HG02623 (cell line): ENCODE measurements around the gene PCDHGA7.
"Not testable (repeated sequence)": the region's sequence is repeated elsewhere in the genome, so short reads cannot be mapped to it uniquely, and the experiment has no call there.

ENCODE experiments used
- ATAC-seq: cut with Tn5 transposase; IDR thresholded peaks from one replicate; pipeline ENCODE4 v1.9.1; 2021; ENCODE audit warnings: moderate library complexity; ENCODE audit not compliant: unreplicated experiment

The PCDHGA7 gene

DNA sequence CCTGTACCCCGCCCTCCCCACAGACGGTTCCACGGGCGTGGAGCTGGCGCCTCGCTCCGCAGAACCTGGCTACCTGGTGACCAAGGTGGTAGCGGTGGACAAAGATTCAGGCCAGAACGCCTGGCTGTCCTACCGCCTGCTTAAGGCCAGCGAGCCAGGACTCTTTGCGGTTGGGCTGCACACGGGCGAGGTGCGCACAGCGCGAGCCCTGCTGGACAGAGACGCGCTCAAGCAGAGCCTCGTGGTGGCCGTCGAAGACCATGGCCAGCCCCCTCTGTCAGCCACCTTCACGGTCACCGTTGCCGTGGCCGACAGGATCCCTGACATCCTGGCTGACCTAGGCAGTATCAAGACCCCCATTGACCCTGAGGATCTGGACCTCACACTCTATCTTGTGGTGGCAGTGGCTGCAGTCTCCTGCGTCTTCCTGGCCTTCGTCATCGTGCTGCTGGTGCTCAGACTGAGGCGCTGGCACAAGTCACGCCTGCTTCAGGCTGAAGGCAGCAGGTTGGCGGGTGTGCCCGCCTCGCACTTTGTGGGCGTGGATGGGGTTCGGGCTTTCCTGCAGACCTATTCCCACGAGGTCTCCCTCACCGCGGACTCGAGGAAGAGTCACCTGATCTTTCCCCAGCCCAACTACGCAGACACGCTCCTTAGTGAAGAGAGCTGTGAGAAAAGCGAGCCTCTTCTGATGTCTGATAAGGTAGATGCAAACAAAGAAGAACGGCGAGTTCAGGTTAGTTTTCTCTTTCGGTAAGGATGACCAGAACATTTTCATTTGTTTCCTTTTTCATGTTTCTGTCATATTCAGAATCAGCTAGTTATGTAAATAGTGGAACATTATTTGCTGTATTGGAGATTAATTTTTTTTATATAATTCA is 16.3 kb upstream of the PCDHGA7 start:
- ATAC-seq: no peak

DNA sequence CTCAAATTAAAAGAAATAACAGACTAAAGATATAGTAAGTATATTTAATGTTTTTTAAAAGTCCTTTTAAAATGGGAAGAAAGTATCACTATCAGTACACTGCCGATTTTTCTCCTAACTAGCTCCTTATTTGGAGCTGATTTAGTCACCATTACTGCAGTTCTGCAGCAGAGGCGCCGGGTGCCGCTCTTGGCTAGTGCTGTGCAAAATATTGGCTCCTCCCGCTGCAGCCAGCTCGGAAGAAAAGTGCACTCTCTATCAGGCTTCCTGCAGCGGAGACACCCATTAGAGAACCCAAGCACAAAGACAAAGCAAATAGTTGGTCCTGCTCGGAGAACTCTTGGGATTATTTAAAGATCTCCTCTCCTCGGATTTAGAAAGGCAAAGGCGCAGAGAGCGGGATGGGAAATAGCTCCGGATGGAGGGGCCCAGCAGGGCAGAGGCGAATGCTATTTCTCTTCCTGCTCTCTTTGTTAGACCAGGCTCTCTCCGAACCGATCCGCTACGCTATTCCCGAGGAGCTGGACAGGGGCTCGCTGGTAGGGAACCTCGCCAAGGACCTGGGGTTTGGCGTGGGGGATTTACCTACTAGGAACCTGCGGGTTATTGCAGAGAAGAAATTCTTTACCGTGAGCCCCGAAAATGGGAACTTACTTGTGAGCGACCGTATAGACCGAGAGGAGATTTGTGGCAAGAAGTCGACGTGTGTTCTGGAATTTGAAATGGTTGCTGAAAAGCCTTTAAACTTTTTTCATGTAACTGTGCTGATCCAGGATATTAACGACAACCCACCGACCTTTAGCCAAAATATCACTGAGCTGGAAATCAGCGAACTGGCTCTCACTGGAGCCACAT is 12.3 kb upstream of the PCDHGA7 start, which contains the start of gene PCDHGB3:
PCDHGB3 (plus strand) TSS at position 249 of the 855 bp plus-strand sequence; CDS start at position 402, 153 bp downstream.
- ATAC-seq: peak; percentile 89

DNA sequence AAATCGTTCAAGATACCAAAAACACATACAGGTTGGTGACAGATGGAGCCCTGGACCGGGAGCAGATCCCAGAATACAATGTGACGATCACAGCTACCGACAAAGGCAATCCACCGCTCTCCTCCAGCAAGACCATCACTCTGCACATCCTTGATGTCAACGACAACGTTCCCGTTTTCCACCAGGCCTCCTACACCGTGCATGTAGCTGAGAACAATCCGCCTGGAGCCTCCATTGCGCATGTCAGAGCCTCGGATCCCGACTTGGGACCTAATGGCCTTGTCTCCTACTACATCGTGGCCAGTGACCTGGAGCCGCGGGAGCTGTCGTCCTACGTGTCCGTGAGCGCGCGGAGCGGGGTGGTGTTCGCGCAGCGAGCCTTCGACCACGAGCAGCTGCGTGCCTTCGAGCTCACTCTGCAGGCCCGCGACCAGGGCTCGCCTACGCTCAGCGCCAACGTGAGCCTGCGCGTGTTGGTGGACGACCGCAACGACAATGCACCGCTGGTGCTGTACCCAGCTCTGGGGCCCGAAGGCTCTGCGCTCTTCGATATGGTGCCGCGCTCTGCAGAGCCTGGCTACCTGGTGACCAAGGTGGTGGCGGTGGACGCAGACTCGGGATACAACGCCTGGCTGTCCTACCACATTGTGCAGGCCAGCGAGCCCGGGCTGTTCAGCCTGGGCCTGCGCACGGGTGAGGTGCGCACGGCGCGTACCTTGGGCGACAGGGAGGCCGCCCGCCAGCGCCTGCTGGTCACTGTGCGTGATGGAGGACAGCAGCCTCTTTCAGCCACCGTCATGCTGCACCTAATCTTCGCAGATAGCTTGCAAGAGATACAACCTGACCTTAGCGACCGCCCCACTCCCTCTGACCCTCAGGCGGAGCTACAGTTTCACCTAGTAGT is 10.7 kb upstream of the PCDHGA7 start:
- ATAC-seq: no peak

DNA sequence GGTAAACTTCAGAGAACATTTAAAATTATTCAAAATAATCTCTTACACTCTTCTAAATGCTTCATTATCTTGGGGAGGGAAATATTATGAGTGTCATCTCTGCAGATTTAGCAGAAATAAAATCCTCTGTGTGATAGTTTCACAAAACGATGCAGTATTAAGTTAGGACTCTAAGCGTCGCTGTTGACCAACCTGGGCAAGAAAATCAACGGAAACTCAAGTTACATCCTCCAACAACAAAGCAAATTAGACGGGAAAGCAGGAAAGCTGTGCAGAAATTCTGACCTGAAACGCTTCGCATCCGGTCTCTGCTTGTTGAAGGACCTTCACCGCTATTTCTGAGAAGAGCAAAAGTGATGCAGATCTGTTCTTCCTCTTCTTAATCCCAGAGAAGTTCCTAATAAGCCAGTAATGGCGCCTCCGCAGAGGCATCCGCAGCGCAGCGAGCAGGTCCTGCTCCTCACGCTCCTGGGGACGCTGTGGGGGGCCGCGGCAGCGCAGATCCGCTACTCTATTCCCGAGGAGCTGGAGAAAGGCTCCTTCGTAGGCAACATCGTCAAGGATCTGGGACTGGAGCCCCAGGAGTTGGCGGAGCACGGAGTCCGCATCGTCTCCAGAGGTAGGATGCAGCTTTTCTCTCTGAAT is 8.7 kb upstream of the PCDHGA7 start, which contains the start of gene PCDHGA6:
PCDHGA6 (plus strand) TSS at position 219 of the 645 bp plus-strand sequence; CDS start at position 412, 193 bp downstream.
- ATAC-seq: no peak

DNA sequence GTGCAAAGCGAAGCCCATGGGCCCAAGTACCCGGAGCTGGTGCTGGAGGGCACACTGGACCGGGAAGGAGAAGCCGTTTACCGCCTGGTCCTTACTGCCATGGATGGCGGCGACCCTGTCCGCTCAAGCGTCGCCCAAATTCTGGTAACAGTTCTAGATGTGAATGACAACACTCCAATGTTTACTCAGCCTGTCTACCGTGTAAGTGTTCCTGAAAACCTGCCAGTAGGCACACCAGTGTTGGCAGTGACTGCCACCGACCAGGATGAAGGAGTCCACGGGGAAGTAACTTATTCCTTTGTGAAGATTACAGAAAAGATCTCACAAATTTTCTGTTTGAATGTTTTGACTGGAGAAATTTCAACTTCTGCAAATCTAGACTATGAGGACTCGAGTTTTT is 7.9 kb upstream of the PCDHGA7 start:
- no peak for ATAC-seq

DNA sequence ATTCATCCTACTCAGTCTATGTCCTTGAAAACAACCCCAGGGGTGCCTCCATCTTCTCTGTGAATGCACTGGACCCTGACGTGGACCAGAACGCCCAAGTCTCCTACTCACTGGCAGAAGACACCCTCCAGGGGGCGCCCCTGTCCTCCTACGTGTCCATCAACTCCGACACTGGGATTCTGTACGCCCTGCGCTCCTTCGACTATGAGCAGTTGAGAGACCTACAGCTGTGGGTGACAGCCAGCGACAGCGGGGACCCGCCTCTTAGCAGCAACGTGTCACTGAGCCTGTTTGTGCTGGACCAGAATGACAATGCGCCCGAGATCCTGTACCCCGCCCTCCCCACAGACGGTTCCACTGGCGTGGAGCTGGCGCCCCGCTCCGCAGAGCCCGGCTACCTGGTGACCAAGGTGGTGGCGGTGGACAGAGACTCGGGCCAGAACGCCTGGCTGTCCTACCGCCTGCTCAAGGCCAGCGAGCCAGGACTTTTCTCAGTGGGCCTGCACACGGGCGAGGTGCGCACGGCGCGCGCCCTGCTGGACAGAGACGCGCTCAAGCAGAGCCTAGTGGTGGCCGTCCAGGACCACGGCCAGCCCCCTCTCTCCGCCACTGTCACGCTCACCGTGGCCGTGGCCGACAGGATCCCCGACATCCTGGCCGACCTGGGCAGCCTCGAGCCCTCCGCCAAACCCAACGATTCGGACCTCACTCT is 6.9 kb upstream of the PCDHGA7 start:
- not testable (repeated sequence) for ATAC-seq

DNA sequence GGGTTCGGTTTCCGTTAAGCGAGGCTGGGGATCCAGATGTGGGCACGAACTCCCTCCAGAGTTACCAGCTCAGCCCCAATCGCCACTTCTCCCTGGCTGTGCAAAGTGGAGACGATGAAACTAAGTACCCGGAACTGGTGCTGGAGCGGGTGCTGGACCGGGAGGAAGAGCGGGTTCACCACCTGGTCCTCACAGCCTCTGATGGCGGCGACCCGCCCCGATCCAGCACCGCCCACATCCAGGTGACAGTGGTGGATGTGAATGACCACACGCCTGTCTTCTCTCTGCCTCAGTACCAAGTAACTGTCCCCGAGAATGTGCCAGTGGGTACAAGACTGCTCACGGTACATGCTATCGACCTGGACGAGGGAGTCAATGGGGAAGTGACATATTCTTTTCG is 803 bp downstream of the PCDHGA7 start:
- no peak for ATAC-seq

DNA sequence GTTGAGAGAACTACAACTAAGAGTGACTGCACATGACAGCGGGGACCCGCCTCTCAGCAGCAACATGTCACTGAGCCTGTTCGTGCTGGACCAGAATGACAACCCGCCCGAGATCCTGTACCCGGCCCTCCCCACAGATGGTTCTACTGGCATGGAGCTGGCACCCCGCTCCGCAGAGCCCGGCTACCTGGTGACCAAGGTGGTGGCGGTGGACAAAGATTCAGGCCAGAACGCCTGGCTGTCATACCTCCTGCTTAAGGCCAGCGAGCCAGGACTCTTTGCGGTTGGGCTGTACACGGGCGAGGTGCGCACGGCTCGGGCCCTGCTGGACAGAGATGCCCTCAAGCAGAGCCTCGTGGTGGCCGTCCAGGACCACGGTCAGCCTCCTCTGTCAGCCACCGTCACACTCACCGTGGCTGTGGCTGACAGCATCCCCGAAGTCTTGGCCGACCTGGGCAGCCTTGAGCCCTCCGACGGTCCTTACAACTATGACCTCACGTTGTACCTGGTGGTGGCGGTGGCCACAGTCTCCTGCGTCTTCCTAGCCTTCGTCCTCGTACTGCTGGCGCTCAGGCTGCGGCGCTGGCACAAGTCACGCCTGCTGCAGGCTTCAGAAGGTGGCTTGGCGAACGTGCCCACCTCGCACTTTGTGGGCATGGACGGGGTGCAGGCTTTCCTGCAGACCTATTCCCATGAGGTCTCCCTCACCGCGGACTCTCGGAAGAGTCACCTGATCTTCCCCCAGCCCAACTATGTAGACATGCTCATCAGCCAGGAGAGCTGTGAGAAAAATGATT is 2.1 kb downstream of the PCDHGA7 start:
- ATAC-seq: no peak

DNA sequence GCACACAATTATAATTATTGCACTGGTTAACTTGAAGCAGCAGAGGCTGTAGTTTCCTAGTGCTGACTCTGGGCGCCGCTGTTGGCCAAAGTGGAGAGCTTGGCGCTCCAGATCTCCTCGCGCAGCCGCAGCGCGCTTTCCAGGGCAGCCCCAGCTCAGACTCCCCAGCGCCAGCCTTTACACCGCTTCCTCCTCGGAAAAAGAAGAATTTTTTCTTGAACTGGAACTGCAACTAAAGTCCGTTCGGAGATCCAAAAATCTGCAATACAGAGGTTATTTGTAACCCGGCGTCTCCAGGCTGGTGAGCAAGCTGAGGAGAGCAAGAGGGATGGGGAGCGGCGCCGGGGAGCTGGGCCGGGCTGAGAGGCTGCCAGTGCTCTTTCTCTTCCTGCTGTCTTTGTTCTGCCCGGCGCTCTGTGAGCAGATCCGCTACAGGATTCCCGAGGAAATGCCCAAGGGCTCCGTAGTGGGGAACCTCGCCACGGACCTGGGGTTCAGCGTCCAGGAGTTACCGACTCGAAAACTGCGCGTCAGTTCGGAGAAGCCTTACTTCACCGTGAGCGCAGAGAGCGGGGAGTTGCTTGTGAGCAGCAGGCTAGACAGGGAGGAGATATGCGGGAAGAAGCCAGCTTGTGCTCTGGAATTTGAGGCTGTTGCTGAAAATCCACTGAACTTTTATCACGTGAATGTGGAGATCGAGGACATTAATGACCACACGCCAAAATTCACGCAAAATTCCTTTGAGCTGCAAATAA is 5.2 kb downstream of the PCDHGA7 start, which contains the start of gene PCDHGB4:
PCDHGB4 (plus strand) TSS at position 142 of the 755 bp plus-strand sequence; CDS start at position 329, 187 bp downstream.
- ATAC-seq: not testable (repeated sequence)

DNA sequence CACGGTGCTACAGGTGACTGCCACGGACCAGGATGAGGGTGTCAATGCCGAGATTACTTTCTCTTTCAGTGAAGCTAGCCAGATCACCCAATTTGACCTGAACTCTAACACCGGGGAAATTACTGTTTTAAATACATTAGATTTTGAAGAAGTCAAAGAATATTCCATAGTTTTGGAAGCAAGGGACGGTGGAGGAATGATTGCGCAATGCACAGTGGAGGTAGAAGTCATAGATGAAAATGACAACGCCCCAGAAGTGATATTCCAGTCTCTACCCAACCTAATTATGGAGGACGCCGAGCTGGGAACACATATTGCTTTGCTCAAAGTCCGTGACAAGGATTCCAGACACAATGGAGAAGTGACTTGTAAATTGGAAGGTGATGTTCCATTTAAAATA is 6.1 kb downstream of the PCDHGA7 start:
- ATAC-seq: no peak

DNA sequence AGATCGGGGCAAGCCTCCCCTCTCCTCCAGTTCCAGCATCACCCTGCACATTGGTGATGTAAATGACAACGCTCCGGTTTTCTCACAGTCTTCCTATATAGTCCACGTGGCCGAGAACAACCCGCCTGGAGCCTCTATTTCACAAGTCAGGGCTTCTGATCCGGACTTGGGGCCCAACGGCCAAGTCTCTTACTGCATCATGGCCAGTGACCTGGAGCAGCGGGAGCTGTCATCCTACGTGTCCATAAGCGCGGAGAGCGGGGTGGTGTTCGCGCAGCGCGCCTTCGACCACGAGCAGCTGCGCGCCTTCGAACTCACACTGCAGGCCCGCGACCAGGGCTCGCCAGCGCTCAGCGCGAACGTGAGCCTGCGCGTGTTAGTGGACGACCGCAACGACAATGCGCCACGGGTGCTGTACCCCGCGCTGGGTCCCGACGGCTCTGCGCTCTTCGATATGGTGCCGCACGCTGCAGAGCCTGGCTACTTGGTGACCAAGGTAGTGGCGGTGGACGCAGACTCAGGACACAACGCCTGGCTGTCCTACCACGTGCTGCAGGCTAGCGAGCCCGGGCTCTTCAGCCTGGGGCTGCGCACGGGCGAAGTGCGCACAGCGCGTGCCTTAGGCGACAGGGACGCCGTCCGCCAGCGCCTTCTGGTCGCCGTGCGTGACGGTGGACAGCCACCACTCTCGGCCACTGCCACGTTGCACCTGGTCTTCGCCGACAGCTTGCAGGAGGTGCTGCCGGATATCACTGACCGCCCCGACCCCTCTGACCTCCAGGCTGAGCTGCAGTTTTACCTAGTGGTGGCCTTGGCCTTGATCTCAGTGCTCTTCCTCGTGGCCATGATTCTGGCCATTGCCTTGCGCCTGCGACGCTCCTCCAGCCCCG is 6.9 kb downstream of the PCDHGA7 start:
- ATAC-seq: no peak

DNA sequence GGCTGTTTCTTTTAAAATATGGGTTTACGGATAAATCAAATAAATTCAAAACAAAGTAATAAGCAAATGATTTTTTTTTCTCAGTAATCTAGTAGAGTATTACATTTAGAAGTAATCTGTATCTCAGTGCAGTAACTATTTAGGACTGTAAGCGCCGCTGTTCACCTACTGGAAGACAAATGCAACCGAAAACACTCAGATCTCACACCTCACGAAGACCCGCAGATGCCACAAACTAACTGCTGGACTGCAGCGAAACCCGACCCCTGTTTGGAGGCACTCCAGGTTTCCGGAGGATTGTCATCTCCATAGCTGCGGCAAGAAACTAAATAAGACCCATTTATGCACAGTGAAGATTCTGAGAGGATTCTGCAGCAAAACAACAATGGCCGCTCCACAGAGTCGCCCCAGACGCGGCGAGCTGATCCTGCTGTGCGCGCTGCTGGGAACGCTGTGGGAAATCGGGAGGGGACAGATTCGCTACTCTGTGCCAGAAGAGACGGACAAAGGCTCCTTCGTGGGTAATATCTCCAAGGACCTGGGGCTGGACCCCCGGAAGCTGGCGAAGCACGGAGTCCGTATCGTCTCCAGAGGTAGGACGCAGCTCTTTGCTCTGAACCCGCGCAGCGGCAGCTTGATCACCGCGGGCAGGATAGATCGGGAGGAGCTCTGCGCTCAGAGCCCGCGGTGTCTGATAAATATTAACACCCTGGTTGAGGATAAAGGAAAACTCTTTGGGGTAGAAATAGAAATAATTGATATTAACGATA is 10.1 kb downstream of the PCDHGA7 start, which contains the start of gene PCDHGA8:
PCDHGA8 (plus strand) TSS at position 205 of the 770 bp plus-strand sequence; CDS start at position 386, 181 bp downstream.
- no peak for ATAC-seq

DNA sequence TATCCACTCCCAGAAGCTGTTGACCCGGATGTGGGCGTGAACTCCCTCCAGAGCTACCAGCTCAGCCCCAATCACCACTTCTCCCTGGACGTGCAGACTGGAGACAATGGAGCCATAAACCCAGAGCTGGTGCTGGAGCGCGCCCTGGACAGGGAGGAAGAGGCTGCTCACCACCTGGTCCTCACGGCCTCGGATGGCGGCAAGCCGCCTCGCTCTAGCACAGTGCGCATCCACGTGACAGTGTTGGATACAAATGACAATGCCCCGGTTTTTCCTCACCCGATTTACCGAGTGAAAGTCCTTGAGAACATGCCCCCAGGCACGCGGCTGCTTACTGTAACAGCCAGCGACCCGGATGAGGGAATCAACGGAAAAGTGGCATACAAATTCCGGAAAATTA is 10.7 kb downstream of the PCDHGA7 start:
- no peak for ATAC-seq

DNA sequence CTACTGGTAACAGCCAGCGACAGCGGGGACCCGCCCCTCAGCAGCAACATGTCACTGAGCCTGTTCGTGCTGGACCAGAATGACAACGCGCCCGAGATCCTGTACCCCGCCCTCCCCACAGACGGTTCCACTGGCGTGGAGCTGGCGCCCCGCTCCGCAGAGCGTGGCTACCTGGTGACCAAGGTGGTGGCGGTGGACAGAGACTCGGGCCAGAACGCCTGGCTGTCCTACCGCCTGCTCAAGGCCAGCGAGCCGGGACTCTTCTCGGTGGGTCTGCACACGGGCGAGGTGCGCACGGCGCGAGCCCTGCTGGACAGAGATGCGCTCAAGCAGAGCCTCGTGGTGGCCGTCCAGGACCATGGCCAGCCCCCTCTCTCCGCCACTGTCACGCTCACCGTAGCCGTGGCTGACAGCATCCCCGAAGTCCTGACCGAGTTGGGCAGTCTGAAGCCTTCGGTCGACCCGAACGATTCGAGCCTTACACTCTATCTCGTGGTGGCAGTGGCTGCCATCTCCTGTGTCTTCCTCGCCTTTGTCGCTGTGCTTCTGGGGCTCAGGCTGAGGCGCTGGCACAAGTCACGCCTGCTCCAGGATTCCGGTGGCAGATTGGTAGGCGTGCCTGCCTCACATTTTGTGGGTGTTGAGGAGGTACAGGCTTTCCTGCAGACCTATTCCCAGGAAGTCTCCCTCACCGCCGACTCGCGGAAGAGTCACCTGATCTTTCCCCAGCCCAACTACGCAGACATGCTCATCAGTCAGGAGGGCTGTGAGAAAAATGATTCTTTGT is 12.1 kb downstream of the PCDHGA7 start:
- not testable (repeated sequence) for ATAC-seq
